GM18873 (cell line): ENCODE results near the gene GIPC1.
"Not testable (repeated sequence)": the region's sequence is repeated elsewhere in the genome, so short reads cannot be mapped to it uniquely, and the experiment has no call there.

ENCODE experiments used
- ATAC-seq: cut with Tn5 transposase; IDR thresholded peaks from one replicate; pipeline ENCODE4 v1.9.1; 2021; ENCODE audit warnings: mild to moderate bottlenecking, moderate library complexity, moderate number of reproducible peaks; ENCODE audit not compliant: unreplicated experiment, low FRiP score

Gene GIPC1

DNA sequence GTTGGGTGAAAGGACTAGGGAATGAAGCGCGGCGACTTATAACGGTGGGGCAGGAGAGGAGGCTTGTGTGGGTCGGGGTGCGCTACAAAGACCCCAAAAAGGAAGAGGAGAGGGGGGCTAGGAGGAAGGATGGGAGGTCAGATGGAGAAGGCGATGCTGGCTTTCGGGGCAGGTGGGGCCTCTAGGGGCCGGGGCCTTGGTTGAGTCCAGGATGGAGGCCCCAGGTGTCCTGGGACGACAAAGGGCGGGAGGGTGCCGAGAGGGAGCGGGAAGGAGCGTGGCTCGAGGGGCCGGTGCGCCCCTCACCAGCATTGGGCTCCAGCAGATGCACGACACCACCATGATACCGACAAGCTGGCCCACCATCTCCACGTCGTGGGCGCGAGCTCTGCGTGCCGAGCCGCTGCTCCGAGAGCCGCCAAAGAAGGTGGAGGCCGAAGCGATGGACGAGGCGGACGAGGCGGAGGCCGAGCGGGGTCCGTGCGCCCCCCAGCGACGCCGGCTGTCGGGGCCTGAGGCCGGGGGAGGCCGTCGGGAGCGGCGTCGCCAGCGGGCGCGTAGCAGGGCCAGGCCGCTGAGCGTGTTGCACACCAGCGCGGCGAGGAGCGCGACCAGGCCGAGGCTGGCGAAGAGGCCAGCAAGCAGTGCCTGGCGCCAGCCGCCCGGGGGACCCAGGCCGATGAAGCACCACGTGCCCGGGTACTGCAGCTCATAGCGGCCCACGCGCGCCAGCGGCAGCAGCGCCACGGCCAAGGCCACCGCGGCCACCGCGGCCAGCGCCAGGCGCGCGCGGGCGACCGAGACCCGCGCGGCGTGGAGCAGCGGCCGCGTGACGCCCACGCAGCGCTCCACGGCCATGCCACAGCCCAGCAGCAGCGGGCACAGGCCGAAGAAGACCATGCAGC is 22.6 kb downstream of the GIPC1 start:
- ATAC-seq, result no peak

DNA sequence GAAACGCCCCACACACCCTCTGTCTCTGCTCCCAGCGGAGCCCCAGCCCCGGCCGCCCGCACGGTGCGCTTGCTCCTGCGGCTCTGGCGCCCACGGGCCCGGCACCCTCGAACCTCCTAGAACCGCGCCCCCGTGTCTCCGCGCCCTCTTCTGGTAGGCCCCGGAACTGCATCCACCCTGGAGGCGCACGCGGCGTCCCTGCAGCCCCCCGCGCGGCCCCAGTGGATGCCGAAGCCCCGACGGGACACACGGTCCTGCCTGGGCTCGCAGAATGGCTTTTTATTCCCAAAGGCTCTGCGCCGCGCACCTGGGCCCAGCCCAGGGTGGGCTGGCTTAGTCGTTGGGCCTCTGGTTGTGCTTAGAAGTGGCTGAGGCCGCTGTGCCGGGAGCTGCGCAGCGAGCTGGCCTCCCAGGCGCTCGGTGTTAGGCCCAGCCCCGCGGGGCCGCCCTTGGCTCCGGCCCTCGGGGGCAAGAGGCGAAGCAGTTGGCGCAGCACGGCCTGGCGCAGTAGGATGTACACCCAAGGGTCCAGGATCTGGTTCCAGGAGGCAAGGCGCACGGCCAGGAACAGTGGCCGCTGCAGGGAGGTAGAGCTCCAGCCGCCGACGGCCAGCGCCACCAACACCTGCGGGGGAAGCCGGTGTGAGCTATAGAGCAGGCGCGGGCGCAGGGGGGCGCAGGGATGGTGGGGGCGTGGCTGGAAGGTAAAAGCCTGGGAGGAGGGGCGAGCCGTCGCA is 23.6 kb downstream of the GIPC1 start:
- no peak for ATAC-seq

DNA sequence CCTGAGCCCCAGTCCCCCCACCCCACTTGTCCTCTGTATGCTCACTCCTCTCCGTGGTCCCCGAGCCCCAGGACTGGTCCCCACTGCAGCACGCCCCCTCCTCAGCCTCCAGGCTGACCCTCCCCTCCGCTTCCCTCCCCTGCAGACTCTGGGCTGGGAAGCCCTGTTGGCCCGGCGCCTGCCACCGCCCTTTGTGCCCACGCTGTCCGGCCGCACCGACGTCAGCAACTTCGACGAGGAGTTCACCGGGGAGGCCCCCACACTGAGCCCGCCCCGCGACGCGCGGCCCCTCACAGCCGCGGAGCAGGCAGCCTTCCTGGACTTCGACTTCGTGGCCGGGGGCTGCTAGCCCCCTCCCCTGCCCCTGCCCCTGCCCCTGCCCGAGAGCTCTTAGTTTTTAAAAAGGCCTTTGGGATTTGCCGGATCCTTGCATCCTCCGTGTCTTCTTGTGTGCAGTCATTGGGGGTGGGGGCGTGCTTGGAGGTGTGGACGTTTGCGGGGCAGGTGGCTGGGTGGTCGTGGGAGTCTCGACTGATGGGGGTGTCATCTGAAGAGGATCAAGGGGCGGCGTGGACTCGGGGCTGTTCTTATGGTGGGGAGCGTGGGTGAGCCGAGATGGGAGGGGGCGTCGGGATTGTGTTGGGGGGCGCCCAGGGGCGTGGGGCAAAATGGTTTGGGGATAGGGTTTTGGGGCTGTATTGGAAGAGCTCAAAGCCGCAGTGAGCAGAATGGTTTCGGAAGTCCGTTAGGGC is 24.3 kb downstream of the GIPC1 start:
- no peak for ATAC-seq

DNA sequence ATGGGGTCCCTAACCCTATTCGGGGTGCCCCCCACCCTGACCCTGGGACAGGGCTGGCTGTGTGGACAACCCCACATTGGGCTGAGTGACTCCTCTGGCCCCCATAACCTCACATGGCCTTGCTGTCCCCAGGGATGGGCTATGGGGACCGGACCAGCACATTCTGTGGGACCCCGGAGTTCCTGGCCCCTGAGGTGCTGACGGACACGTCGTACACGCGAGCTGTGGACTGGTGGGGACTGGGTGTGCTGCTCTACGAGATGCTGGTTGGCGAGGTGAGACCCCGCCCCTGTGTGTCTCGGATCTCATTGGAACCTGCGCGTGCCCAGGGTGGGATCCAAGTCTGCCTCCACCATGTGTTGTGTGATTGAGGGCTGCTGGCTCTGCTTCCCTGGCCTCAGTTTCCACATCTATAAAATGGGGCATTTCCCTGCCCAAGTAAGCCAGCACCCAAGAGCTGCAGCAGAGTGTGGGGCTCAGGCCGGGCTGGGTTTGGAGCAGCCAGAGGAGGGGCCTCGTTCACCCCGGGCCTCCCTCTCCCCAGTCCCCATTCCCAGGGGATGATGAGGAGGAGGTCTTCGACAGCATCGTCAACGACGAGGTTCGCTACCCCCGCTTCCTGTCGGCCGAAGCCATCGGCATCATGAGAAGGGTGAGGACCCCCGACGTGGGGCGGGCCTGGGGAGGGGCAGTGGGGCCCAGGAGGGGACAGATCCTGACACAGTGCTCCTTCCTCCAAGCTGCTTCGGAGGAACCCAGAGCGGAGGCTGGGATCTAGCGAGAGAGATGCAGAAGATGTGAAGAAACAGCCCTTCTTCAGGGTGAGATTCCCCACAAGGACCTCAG is 25.7 kb downstream of the GIPC1 start:
- ATAC-seq, result no peak

DNA sequence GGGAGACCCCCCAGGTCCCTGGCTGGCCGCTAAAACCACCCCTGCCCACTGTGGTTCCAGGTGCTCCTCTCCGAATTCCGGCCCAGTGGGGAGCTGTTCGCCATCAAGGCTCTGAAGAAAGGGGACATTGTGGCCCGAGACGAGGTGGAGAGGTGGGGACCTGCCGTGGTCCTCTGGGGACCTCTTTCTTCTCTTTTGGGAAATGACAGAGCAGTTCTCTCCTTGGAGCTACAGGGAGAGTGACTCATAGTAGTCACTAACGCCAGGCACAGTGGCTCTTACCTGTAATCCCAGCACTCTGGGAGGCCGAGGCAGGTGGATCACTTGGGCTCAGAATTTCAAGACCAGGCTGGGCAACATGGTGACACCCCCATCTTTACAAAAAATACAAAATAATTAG is 28.1 kb downstream of the GIPC1 start:
- no peak for ATAC-seq

DNA sequence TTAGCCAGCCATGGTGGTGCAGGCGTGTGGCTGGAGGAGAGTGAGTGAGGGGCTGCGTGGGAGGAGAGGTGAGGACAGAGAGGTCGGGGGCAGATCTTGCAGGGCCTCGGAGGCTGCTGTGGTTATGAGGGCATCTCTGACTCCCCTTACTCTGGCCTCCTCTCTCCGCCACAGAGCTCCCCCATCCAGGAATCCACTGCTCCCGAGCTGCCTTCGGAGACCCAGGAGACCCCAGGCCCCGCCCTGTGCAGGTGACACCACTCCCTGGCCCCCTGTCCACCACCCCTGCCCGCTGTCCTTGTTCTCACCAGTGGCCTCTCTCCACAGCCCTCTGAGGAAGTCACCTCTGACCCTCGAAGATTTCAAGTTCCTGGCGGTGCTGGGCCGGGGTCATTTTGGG is 28.5 kb downstream of the GIPC1 start:
- no peak for ATAC-seq

DNA sequence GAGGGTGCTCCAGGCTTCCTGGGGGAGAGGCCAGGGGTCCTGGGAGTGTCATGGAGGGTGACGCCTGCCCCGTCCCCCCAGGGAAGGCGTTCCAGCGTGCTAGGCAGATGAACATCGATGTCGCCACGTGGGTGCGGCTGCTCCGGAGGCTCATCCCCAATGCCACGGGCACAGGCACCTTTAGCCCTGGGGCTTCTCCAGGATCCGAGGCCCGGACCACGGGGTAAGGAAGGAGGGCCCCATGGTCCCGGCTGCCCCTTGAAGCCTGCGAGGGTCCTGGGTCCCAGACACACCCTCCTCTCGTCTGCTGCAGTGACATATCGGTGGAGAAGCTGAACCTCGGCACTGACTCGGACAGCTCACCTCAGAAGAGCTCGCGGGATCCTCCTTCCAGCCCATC is 32.2 kb downstream of the GIPC1 start:
- ATAC-seq, result no peak

DNA sequence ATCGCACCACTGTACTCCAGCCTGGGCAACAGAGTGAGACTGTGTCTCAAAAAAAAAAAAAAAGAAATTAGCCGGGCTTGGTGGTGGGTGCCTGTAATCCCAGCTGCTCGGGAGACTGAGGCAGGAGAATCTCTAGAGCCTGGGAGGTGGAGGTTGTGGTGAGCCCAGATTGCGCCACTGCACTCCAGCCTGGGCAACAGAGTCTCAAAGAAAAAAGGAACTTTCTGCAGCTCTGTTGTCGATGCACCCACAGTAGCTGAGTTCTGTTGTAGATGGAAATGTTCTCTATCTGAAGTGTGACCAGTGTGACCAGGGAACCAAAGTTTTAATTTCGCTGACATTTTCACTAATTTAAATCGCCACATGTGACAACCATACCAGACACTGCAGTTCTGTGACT is 33.5 kb downstream of the GIPC1 start:
- ATAC-seq, result not testable (repeated sequence)

DNA sequence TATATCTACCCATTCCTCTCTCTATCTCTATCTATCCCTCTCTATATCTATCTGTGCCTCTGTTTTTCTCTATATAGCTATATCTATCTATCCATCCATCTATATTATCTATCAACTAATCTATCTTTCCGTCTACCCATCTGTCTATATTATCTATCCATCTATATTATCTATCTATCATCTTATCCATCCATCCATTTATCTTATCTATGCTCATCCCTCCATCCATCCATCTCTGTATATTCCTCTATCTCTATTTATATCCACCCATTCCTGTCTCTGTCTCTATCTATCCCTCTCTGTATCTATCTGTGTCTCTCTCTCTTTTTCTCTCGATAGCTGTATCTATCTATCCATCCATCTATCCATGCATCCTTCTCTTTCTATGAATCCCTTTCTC is 35.0 kb downstream of the GIPC1 start:
- no peak for ATAC-seq

DNA sequence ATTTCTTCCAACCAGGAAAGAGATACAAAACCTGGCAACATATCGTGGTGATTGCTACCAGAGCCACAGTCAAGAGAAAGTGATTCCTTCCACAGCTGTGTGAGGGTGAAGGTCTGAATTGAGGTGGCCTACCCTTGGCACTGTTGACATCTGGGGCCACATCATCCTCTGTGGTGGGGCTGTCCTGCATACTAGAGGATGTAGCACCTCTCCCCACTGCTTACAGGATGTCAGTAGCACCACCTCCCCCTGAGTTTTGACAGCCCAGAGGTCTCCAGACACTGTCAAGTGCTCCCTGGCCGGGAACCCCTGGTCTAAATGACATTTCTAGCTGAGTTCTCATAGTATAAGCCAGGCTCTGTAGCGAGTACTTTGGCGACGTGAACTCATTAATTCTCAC is 36.2 kb downstream of the GIPC1 start:
- no peak for ATAC-seq

DNA sequence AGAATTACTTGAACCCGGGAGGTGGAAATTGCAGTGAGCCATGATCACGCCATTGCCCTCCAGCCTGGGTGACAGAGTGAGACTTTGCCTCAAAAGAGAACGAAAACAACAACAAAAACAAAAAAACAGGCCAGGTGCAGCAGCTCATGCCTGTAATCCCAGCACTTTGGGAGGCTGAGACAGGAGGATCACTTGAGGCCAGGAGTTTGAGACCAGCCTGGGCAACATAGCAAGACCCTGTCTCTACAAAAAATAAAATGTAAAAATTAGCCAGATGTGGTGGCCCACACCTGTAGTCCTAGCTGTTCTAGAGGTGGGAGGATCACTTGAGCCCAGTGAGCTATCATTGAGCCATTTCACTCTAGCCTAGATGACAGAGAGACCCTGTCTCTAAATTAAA is 43.6 kb downstream of the GIPC1 start:
- not testable (repeated sequence) for ATAC-seq

DNA sequence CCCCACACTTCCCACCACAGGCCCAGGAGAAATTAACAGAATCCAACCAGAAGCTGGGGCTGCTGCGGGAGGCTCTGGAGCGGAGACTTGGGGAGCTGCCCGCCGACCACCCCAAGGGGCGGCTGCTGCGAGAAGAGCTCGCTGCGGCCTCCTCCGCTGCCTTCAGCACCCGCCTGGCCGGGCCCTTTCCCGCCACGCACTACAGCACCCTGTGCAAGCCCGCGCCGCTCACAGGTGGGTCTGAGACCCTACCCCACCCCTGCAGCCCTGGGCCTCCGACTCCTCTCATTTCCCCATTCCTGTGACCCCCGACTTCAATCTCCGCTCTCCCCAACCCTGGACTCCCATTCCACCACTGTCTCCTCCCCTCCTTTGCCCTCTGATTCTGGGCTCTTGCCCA is 45.1 kb downstream of the GIPC1 start:
- no peak for ATAC-seq

DNA sequence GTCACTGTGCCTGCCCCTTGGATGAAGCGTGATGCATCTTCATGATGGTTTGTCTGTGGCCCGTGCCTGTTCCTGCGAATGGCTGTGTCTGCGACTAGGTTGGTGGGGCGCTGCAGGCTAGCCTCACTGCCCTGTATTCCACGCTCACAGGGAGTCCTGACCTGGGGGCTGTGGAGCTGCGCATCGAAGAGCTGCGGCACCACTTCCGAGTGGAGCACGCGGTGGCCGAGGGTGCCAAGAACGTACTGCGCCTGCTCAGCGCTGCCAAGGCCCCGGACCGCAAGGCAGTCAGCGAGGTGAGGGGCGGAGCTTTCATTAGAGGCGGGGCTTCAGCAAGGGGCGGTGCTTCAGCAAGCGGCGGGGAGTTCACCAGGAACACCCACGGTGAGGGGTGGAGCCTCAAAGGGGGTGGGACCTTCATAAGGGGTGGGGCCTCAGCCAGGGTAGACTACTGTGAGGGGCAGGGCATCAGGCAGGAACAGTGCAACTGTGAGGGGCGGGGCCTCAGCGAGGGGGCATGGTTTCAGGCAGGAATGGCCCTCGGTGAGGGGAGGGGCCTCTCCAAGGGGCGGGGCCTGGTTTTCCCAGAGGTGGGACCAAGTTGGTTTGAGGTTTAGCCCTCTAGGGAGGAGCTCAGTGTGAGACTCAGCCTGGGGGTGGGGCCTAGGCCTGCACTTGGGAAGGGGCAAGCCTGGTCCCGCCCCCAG is 45.6 kb downstream of the GIPC1 start:
- ATAC-seq, result no peak

DNA sequence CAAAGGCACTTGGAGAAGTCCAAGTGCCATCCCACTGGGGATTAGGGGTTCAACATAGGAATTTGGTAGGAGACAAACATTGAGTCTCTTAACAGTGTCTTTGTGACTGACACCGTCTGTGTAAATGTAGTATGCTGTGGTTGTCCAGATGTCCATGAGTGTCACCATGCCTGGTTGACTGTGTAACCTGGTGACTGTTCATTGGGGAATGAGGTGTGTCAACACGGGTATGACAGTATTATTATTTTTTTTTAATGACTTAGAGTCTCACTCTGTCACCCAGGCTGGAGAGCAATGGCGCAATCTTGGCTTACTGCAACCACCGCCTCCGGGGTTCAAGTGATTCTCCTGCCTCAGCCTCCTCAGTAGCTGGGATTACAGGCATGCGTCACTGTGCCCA is 46.6 kb downstream of the GIPC1 start:
- no peak for ATAC-seq

DNA sequence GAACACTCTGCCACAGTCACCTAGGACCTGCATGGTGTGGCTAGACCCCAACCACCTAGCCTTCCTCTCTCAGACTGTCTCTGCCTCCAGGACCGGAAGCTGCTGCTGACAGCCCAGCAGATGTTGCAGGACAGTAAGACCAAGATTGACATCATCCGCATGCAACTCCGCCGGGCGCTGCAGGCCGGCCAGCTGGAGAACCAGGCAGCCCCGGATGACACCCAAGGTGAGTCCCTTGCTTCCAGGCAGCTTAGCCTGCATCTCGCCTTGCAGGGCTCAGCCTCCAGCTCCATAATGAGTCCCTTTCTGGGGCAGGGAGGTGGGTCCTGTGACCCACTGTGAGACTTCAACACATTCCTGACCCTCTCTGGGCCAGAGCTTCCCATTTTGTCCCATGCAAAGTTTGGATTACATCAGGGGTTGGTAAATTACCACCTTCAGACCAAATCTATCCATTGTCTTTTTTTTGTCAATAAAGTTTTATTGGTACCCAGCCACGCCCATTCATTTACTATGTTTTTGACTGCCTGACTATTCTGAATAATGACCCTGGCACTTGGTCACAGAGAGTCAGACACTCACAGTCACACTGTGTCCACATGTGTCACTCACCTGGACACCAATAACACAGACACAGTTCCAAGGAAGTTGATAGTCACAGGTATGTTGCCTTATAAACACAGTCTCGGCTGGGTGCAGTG is 49.4 kb downstream of the GIPC1 start:
- ATAC-seq, result no peak

DNA sequence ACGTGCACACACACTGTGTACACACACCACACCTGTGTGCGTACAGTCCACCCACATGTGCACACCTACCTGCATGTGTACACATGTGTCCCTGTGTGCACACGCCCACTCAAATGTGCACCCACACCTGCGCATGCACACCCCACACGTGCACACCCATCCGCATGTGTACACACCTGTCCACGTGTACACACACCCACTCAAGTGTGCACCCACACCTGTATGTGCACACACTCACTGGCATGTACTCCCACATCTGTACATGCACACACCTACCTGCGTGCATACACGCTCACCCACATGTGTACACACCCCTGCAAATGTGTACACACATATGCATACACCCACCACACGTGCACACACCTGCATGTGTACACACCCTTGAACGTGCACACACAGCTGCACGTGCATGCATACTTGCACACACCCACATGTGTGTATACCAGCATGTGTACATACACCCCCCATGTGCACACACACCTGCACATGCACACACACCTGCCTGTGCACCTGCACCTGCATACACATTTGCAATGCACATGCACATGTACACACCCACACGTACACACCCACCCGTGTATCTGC is 52.2 kb downstream of the GIPC1 start:
- ATAC-seq, result no peak

DNA sequence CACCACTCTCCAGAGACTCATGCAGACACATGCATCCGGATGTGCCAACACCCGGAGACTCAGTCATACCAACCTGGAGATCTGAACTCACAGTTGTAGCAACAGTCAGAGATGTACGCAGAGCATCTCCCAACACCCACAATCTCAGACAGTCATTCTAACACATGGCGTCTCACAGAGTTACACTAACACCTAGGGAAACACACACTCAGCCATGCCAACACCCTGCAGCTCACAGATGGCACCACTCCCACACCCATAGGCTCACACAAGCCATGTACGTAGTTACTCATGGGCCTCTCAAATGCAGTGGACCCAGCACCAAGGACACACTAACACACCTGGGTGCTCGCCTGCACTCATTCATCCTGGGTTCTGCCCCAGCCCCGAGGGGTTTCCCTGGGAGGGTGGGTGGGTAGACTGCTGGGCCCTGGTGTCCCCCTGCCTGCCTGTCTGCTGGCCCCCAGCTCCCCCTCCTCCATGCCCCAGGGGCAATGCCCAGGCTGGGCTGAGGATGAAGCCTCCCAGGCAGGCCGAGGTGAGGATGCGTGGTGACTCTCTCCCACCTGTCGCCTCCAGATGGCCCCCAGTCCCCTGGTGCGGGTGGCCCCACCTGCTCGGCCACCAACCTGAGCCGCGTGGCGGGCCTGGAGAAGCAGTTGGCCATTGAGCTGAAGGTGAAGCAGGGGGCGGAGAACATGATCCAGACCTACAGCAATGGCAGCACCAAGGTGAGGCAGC is 52.9 kb downstream of the GIPC1 start:
- ATAC-seq, result no peak
